C4-2B (cell line): Measurements from ENCODE around the gene HAND1.

Experiments
- CTCF ChIP-seq: fragments of 450-650 bp; conservative IDR thresholded peaks from 2 replicates; pipeline ENCODE4 v1.5.1; 2017; ENCODE audit warnings: mild to moderate bottlenecking
- ZFX ChIP-seq: fragments of 450-650 bp; IDR thresholded peaks from 2 replicates; pipeline ENCODE4 v1.6.1; 2017

GRCh38 chr5:154486427-154486866 is 8.4 kb upstream of the HAND1 start:
- TF ChIP-seq CTCF: no peak
- TF ChIP-seq ZFX: no peak
